ENCODE measurements around the gene PDE4D. TPM values are rescaled to one million over a fixed set of nuclear protein-coding genes. Genes with fewer than 3 reads are reported as not detected.

Gene PDE4D
- total RNA-seq, 2 experiments from 2014 or later = 164 to 175 TPM

GRCh38 chr5:59366784-59367183 is 526.7 kb downstream of the PDE4D start:
- Mint-ChIP-seq H3K27ac (no peak overlapping the region), H3K4me1 (ENCODE audit: low read depth) (no peaks in the 10 kb centered on the region), H3K36me3 (ENCODE audit: low read depth) (no peaks in the 10 kb centered on the region), H3K9me3 (no peaks in the 10 kb centered on the region), H3K4me3 (no peak overlapping the region), H3K27me3 (peaks cover 22% of the 10 kb centered on the region)
- no peak for TF ChIP-seq CTCF (IDR thresholded peaks at IDR 0.05)
- Histone ChIP-seq H3K27me3 (ENCODE audit: control insufficient read depth in 1 of 2, insufficient read depth in 2 of 2, low read length in 2 of 2) (peaks cover 0 to 5% of the 10 kb centered on the region in 2 experiments), H3K4me3 (ENCODE audit: low read length) (no peak overlapping the region), H3K4me1 (ENCODE audit: insufficient read depth, low read length) (no peaks in the 10 kb centered on the region), H3K36me3 (ENCODE audit: insufficient read depth, low read length) (no peaks in the 10 kb centered on the region), H3K27ac (ENCODE audit: low read depth in 1 of 2, low read length in 2 of 2) (no peak overlapping the region), H3K9me3 (ENCODE audit: control insufficient read depth in 1 of 2, insufficient read depth in 1 of 2, low read length in 2 of 2) (no peaks in the 10 kb centered on the region)
- ChIA-PET CTCF (interaction anchor here (1.0 to 1.9 kb wide), 3 partner anchors 10 to 480 kb away, joined by 3 to 5 read pairs (median 3); no protein-coding TSS in a partner anchor), POLR2A (no interaction called here)
- DNase-seq (no peak), ATAC-seq (ENCODE audit: poor library complexity) (no peak)
- intact Hi-C loops (cut with DNase I, micrococcal nuclease) = loop anchor here (1.0 to 10.0 kb wide), 3 partner anchors 178 to 480 kb away; no protein-coding TSS in a partner anchor

GRCh38 chr5:59362438-59362837 is 531.1 kb downstream of the PDE4D start:
- no peak overlapping the region for H3K4me3 ChIP-seq (ENCODE audit: low read length)
- Mint-ChIP-seq H3K36me3 (ENCODE audit: low read depth) (no peaks in the 10 kb centered on the region), H3K4me3 (no peak overlapping the region), H3K9me3 (no peaks in the 10 kb centered on the region), H3K4me1 (ENCODE audit: low read depth) (no peaks in the 10 kb centered on the region), H3K27me3 (peaks cover 12% of the 10 kb centered on the region), H3K27ac (no peak overlapping the region)
- CTCF ChIA-PET = interaction anchor here (1.1 kb wide), 1 partner anchor 9 kb away, joined by 3 read pairs; no protein-coding TSS in a partner anchor
- no peaks in the 10 kb centered on the region for H3K9me3 ChIP-seq (ENCODE audit: control insufficient read depth in 1 of 2, insufficient read depth in 1 of 2, low read length in 2 of 2)
- H3K27me3 ChIP-seq (ENCODE audit: control insufficient read depth in 1 of 2, insufficient read depth in 2 of 2, low read length in 2 of 2) = no peaks in the 10 kb centered on the region
- no peaks in the 10 kb centered on the region for H3K36me3 ChIP-seq (ENCODE audit: insufficient read depth, low read length)
- intact Hi-C loops (cut with DNase I, micrococcal nuclease) = loop anchor here in 1 of 2 experiments (10.0 kb wide), 1 partner anchor 328 kb away; no protein-coding TSS in a partner anchor
- no peak overlapping the region for H3K27ac ChIP-seq (ENCODE audit: low read depth in 1 of 2, low read length in 2 of 2)
- TF ChIP-seq CTCF (IDR thresholded peaks at IDR 0.05) = no peak
- ATAC-seq (ENCODE audit: poor library complexity) (no peak), DNase-seq (no peak)
- no peaks in the 10 kb centered on the region for H3K4me1 ChIP-seq (ENCODE audit: insufficient read depth, low read length)
- POLR2A ChIA-PET = no interaction called here

- ChIA-PET POLR2A (no interaction called here), CTCF (interaction anchor here (1.1 kb wide), 1 partner anchor 10 kb away, joined by 3 read pairs; no protein-coding TSS in a partner anchor)
- Histone ChIP-seq H3K27ac (ENCODE audit: low read depth in 1 of 2, low read length in 2 of 2) (no peak overlapping the region), H3K9me3 (ENCODE audit: control insufficient read depth in 1 of 2, insufficient read depth in 1 of 2, low read length in 2 of 2) (no peaks in the 10 kb centered on the region), H3K4me1 (ENCODE audit: insufficient read depth, low read length) (no peaks in the 10 kb centered on the region), H3K36me3 (ENCODE audit: insufficient read depth, low read length) (no peaks in the 10 kb centered on the region), H3K4me3 (ENCODE audit: low read length) (no peak overlapping the region), H3K27me3 (ENCODE audit: control insufficient read depth in 1 of 2, insufficient read depth in 2 of 2, low read length in 2 of 2) (no peaks in the 10 kb centered on the region)
- DNase-seq = no peak
- TF ChIP-seq CTCF (IDR thresholded peaks at IDR 0.05) = no peak
- H3K36me3 Mint-ChIP-seq (ENCODE audit: low read depth) = no peaks in the 10 kb centered on the region
- H3K4me1 Mint-ChIP-seq (ENCODE audit: low read depth) = no peaks in the 10 kb centered on the region
- peaks cover 12% of the 10 kb centered on the region for H3K27me3 Mint-ChIP-seq
- no peaks in the 10 kb centered on the region for H3K9me3 Mint-ChIP-seq
- intact Hi-C loops (cut with DNase I, micrococcal nuclease) = loop anchor here in 1 of 2 experiments (10.0 kb wide), 1 partner anchor 327 kb away; no protein-coding TSS in a partner anchor
- H3K27ac Mint-ChIP-seq = no peak overlapping the region
- H3K4me3 Mint-ChIP-seq = no peak overlapping the region
- ATAC-seq (ENCODE audit: poor library complexity) = no peak
Measured at GRCh38 chr5:59361454-59361853, 532.1 kb downstream of the PDE4D start.
